K562 (cell line): ENCODE measurements around the gene RNF214. TPM values are rescaled to one million over a fixed set of nuclear protein-coding genes. Genes with fewer than 3 reads are reported as not detected.

Source experiments
- ATAC-seq: fragments of 200-7000 bp; cut with Tn5 transposase; 3 replicates; pipeline ENCODE4 v1.9.1; 2020; ENCODE audit warnings: moderate library complexity
- BruUV-seq: library from RNA; stranded (reverse); fragments of 400-500 nt; replicated peaks from 2 replicates; lab custom pipeline; 2021; lab: Mats Ljungman, UMichigan
- CTCF ChIA-PET: fragments of 300-600 bp; formaldehyde crosslinking; extraction: SDS; loops from one replicate; lab custom pipeline; 2021; ENCODE audit warnings: low intra/inter-chr PET ratio; lab: Yijun Ruan, JAX
- POLR2A ChIA-PET: fragments of 300-600, 350-650 bp; sonication (Branson Sonifier 250); formaldehyde crosslinking; extraction: SDS; loops from one replicate; lab custom pipeline; 2021; ENCODE audit warnings: antibody characterized with exemption, inconsistent platforms; lab: Yijun Ruan, JAX
- DNase-seq, 4 experiments: peaks; one replicate each; pipeline versions ENCODE4 v3.0.0 to v3.0.0-alpha.2; 2011 to 2018; ENCODE audit warnings: low spot score in 3 of 4, mixed read lengths in 3 of 4; ENCODE audit errors: extremely low read depth in 1 of 4
- FAIRE-seq: peaks from 2 replicates; lab custom pipeline; 2011; peaks lifted over from hg19 to GRCh38; lab: Jason Lieb, UNC
- H2AFZ ChIP-seq: 2 replicates; pipeline ENCODE4 v1.6.0; 2011; ENCODE audit warnings: low read depth, low read length, control low read depth, inconsistent platforms
- H3K27ac ChIP-seq: fragments of 200-600 bp; 3 replicates; pipeline ENCODE4 v1.8.0; 2011; ENCODE audit warnings: low read depth, mild to moderate bottlenecking, control low read depth, inconsistent platforms, low read length, moderate library complexity, mixed read lengths; ENCODE audit errors: extremely low read depth
- H3K27me3 ChIP-seq, 2 experiments: fragments of 300-600 bp in 1 of 2; 2 replicates in 1 of 2; 3 replicates in 1 of 2; pipeline versions ENCODE4 v1.6.0 to v1.8.0; 2011; ENCODE audit warnings: inconsistent platforms in 2 of 2, low read length in 2 of 2, mild to moderate bottlenecking in 1 of 2, mixed read lengths in 1 of 2, moderate library complexity in 1 of 2; ENCODE audit not compliant: control insufficient read depth in 2 of 2, insufficient read depth in 2 of 2
- H3K36me3 ChIP-seq: fragments of 300-600 bp; 3 replicates; pipeline ENCODE4 v1.8.0; 2011; ENCODE audit warnings: mild to moderate bottlenecking, low read length, inconsistent platforms; ENCODE audit not compliant: control insufficient read depth, insufficient read depth
- H3K4me1 ChIP-seq, 2 experiments: fragments of 200-600 bp in 1 of 2; replicated peaks in 1 of 2; 2 replicates in 1 of 2; 3 replicates in 1 of 2; pipeline versions ENCODE4 v1.5.1 to v1.8.0; 2011; ENCODE audit warnings: inconsistent platforms in 2 of 2, low read length in 2 of 2, mild to moderate bottlenecking in 1 of 2, mixed read lengths in 1 of 2, moderate library complexity in 1 of 2; ENCODE audit not compliant: control insufficient read depth in 2 of 2, insufficient read depth in 2 of 2
- H3K4me2 ChIP-seq: 2 replicates; pipeline ENCODE4 v1.6.1; 2011; ENCODE audit warnings: low read length, control low read depth, inconsistent platforms, mixed read lengths; ENCODE audit not compliant: insufficient read depth
- H3K4me3 ChIP-seq: fragments of 200-600 bp; sonication (generic), shearing (Covaris generic); 2 replicates; pipeline ENCODE4 v1.5.1; 2016; ENCODE audit warnings: control low read depth, inconsistent platforms
- H3K79me2 ChIP-seq: fragments of 200-600 bp; 3 replicates; pipeline ENCODE4 v1.8.0; 2011; ENCODE audit warnings: low read length, inconsistent platforms; ENCODE audit not compliant: control insufficient read depth, insufficient read depth
- H3K9ac ChIP-seq, 2 experiments: 2 replicates each; pipeline versions ENCODE4 v1.6.0 to v1.6.1; 2011; ENCODE audit warnings: low read depth in 2 of 2, low read length in 2 of 2, control low read depth in 1 of 2, inconsistent platforms in 1 of 2, mild to moderate bottlenecking in 1 of 2, mixed read lengths in 1 of 2; ENCODE audit not compliant: insufficient read depth in 1 of 2
- H3K9me1 ChIP-seq: one replicate; pipeline ENCODE4 v1.6.0; 2011; ENCODE audit warnings: inconsistent platforms, mild to moderate bottlenecking, low read length, moderate library complexity; ENCODE audit not compliant: control insufficient read depth, insufficient read depth
- H3K9me3 ChIP-seq: replicated peaks from 2 replicates; pipeline ENCODE4 v1.5.1; 2011; ENCODE audit warnings: low read depth, low read length, inconsistent platforms; ENCODE audit not compliant: control insufficient read depth, insufficient read depth
- H4K20me1 ChIP-seq: replicated peaks from 2 replicates; pipeline ENCODE4 v1.6.1; 2011; ENCODE audit warnings: low read length, inconsistent platforms, mixed read lengths; ENCODE audit not compliant: control insufficient read depth, insufficient read depth
- CHD1 ChIP-seq: fragments of 200-600 bp; sonication (generic); IDR thresholded peaks from one replicate; pipeline ENCODE4 v1.6.1; 2012; ENCODE audit warnings: mild to moderate bottlenecking, moderate library complexity, low read length, inconsistent platforms
- FIP1L1 ChIP-seq: fragments of 200-400 bp; formaldehyde crosslinking; IDR thresholded peaks from 2 replicates; pipeline ENCODE4 v1.6.1; 2018; ENCODE audit warnings: mild to moderate bottlenecking, low read depth, low read length; ENCODE audit not compliant: poor library complexity, severe bottlenecking
- HDAC3 ChIP-seq: fragments of 450-650 bp; IDR thresholded peaks from 2 replicates; pipeline ENCODE4 v1.6.1; 2018; ENCODE audit warnings: borderline replicate concordance, mild to moderate bottlenecking, moderate library complexity; ENCODE audit not compliant: partially characterized antibody
- HDAC6 ChIP-seq: IDR thresholded peaks from 2 replicates; pipeline ENCODE4 v1.6.1; 2012; ENCODE audit warnings: low read depth, mild to moderate bottlenecking, control low read depth, inconsistent platforms, low read length, moderate library complexity
- KLF13 ChIP-seq: fragments of 450-650 bp; IDR thresholded peaks from 2 replicates; pipeline ENCODE4 v1.6.1; 2016; ENCODE audit warnings: missing genetic modification characterization, low read depth, mild to moderate bottlenecking, missing compliant biosample characterization, moderate library complexity, borderline replicate concordance
- NR2C1 ChIP-seq, 2 experiments: fragments of 450-650 bp; IDR thresholded peaks; 2 replicates each; pipeline ENCODE4 v1.6.1; 2017; ENCODE audit warnings: mild to moderate bottlenecking in 2 of 2, antibody characterized with exemption in 1 of 2, inconsistent platforms in 1 of 2, missing compliant biosample characterization in 1 of 2, missing genetic modification characterization in 1 of 2
- PRMT5 ChIP-seq: sonication (generic); formaldehyde crosslinking; IDR thresholded peaks from 2 replicates; pipeline ENCODE4 v1.5.0; 2020; ENCODE audit warnings: missing genetic modification reagents
- PYGO2 ChIP-seq: fragments of 450-650 bp; IDR thresholded peaks from 2 replicates; pipeline ENCODE4 v1.6.1; 2016; ENCODE audit warnings: mild to moderate bottlenecking, missing genetic modification characterization, moderate library complexity, missing compliant biosample characterization
- RBBP5 ChIP-seq: fragments of 200-600 bp; sonication (generic); IDR thresholded peaks from 2 replicates; pipeline ENCODE4 v1.6.1; 2012; ENCODE audit warnings: borderline replicate concordance, mild to moderate bottlenecking, low read length, control low read depth, inconsistent platforms; ENCODE audit not compliant: insufficient read depth, poor library complexity, severe bottlenecking
- RFX7 ChIP-seq: fragments of 250-450 bp; sonication (Bioruptor Pico); IDR thresholded peaks from 2 replicates; pipeline ENCODE4 v1.5.1; 2021; ENCODE audit warnings: mild to moderate bottlenecking
- ZNF146 ChIP-seq: IDR thresholded peaks from one replicate; pipeline ENCODE4 v1.6.1; 2018; ENCODE audit warnings: missing compliant biosample characterization; ENCODE audit not compliant: unreplicated experiment
- ZNF699 ChIP-seq: fragments of 250-450 bp; sonication (Bioruptor Pico); IDR thresholded peaks from 2 replicates; pipeline ENCODE4 v1.8.0; 2021; ENCODE audit warnings: mild to moderate bottlenecking, moderate library complexity; ENCODE audit not compliant: insufficient replicate concordance
- ZNF77 ChIP-seq: fragments of 250-450 bp; sonication (Bioruptor Pico); IDR thresholded peaks from 2 replicates; pipeline ENCODE4 v1.5.0; 2020
- WGBS: fragments of 100-300 bp; shearing (Covaris generic); methylation state at CpG from one replicate; pipeline ENCODE4 v1.1.6; 2016; ENCODE audit warnings: low coverage, mixed read lengths; ENCODE audit not compliant: insufficient coverage; ENCODE audit errors: missing lambda C conversion rate; 5-methylcytosine and 5-hydroxymethylcytosine counted together
- in situ Hi-C: fragments of 300-500 bp; cut with MboI; formaldehyde crosslinking; loops from 4 replicates; pipeline ENCODE4 v1.15.0; 2018; ENCODE audit warnings: inconsistent platforms, mixed read lengths
- intact Hi-C: fragments of 100-400 bp; cut with micrococcal nuclease; formaldehyde crosslinking; loops from 2 replicates; pipeline ENCODE4 v1.14.2; 2022
- polyA plus RNA-seq, 8 experiments: library from polyadenylated mRNA; depleted of rRNA in 4 of 8; stranded (reverse) in 5 of 8; unstranded in 3 of 8; fragments of >200 nt; fragmentation: Nextera tagmentation in 2 of 8; fragmentation: Illumina TruSeq in 1 of 8; extraction: Ambion mirVana in 2 of 8; extraction: Trizol in 1 of 8; gene quantifications; 2 replicates each; pipeline versions ENCODE4 v1.2.1 to v1.2.3, GENCODE V29; 2011 to 2014; ENCODE audit warnings: inconsistent platforms in 1 of 8, missing spikeins in 1 of 8
- total RNA-seq, 7 experiments: library from RNA; depleted of rRNA in 6 of 7; stranded (reverse); fragments of >200 nt in 6 of 7; fragmentation: Illumina TruSeq in 2 of 7; extraction: Trizol in 2 of 7; gene quantifications; 2 replicates each; pipeline versions ENCODE4 v1.2.1 to v1.2.3, GENCODE V29; 2011 to 2021; ENCODE audit warnings: low replicate concordance in 1 of 7
- TF ChIP-seq, protein P1 (sequence below): fragments of 250-450 bp; sonication (Bioruptor Pico); IDR thresholded peaks from 2 replicates; pipeline ENCODE4 v1.5.0; 2020; ENCODE audit warnings: mild to moderate bottlenecking

Gene RNF214
- total and polyA plus RNA-seq, 9 of the 15 experiments (the other 6 are each of a cell fraction or from before 2014, with no cell fraction given) = 6.6 to 24.8 (median 11.9) TPM

DNA sequence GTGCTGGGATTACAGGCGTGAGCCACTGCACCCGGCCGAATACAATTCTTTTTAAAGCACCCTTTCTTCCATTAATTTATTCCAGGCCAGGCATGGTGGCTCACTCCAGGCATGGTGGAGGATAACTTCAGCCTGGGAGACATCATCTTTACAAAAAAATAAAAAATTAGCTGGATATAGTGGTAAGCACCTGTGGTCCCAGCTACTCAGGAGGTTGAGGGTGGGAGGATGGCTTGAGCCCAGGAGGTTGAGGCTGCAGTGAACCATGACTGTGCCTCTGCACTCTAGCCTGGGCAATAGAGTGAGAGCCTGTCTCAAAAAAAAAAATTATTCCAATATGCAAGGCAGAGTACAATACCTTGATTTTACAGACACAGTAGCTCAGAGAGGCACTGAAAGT lies 21.9 kb upstream of the RNF214 start:
- no peaks in the 10 kb centered on the region for H3K27me3 ChIP-seq
- no peak for ATAC-seq
- TF ChIP-seq KLF13 (tag) (no peak), CHD1 (no peak), RBBP5 (no peak), ZNF146 (CRISPR knock-in tag) (no peak), PRMT5 (CRISPR knock-in tag) (no peak), ZNF77 (CRISPR knock-in tag) (no peak), HDAC3 (no peak), FIP1L1 (no peak), ZNF699 (CRISPR knock-in tag) (no peak), PYGO2 (tag) (no peak), NR2C1 (IDR thresholded peaks at IDR 0.05) (no peak), NR2C1 (tag; IDR thresholded peaks at IDR 0.05) (no peak), RFX7 (CRISPR knock-in tag) (no peak), HDAC6 (no peak)
- TF ChIP-seq, protein P1, sequence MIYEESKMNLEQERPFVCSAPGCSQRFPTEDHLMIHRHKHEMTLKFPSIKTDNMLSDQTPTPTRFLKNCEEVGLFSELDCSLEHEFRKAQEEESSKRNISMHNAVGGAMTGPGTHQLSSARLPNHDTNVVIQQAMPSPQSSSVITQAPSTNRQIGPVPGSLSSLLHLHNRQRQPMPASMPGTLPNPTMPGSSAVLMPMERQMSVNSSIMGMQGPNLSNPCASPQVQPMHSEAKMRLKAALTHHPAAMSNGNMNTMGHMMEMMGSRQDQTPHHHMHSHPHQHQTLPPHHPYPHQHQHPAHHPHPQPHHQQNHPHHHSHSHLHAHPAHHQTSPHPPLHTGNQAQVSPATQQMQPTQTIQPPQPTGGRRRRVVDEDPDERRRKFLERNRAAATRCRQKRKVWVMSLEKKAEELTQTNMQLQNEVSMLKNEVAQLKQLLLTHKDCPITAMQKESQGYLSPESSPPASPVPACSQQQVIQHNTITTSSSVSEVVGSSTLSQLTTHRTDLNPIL (CRISPR knock-in tag) = no peak
- TF ChIP-seq, all 486 proteins: peak for 0
- Histone ChIP-seq H4K20me1 (no peaks in the 10 kb centered on the region), H3K4me3 (no peak overlapping the region), H3K4me1 (no peaks in the 10 kb centered on the region; a peak in 1 of 5 replicates), H3K9me1 (no peaks in the 10 kb centered on the region), H3K9ac (no peak overlapping the region), H3K27ac (no peak overlapping the region), H3K36me3 (peaks cover 18% of the 10 kb centered on the region; the same call in 2 of the 3 replicates), H3K4me2 (no peak overlapping the region), H3K9me3 (no peaks in the 10 kb centered on the region), H3K79me2 (no peaks in the 10 kb centered on the region), H2AFZ (no peak overlapping the region)
- intact Hi-C loops (no loop called here), in situ Hi-C loops (no loop called here)
- 82% methylated on average over 3 of the region's 3 CpGs for WGBS
- DNase-seq = no peak
- FAIRE-seq = no peak
- no TSS peak for BruUV-seq
- POLR2A ChIA-PET = interaction anchor here (0.7 to 2.0 kb wide), 4 partner anchors 10 to 85 kb away, joined by 3 to 7 read pairs (median 3); no protein-coding TSS in a partner anchor
- CTCF ChIA-PET = no interaction called here
